Measurements from ENCODE around the gene PTRHD1. TPM values are rescaled to one million over a fixed set of nuclear protein-coding genes. Genes with fewer than 3 reads are reported as not detected.

Gene PTRHD1
- total RNA-seq, 4 donors from 2014 or later: 17.4 to 30.3 (median 21.6) TPM

- no peak for TF ChIP-seq CTCF (IDR thresholded peaks at IDR 0.05)
- DNase-seq (ENCODE audit: low spot score): no peak
These were observed 53.0 kb downstream of the PTRHD1 start for GRCh38 chr2:24740142-24740541.

More at GRCh38 chr2:24740142-24740541, 53.0 kb downstream of the PTRHD1 start:
- ATAC-seq (ENCODE audit: low FRiP score): no peak

Other genes with a start within 250 kb of the PTRHD1 start
- 10 to 100 TPM in 1 of 4 donors, 1 to 10 TPM in 3; 1.9 to 14.2 (median 6.1) TPM for gene CENPO, start within 50 bp of the PTRHD1 start, total RNA-seq
- 100 to 1,000 TPM in 1 of 4 donors, 10 to 100 TPM in 3; 74.5 to 116 (median 95.1) TPM for gene ADCY3, start 126.8 kb upstream of the PTRHD1 start, total RNA-seq
- gene DNAJC27, start 178.6 kb upstream of the PTRHD1 start, total RNA-seq: 10 to 100 TPM in 2 of 4 donors, 1 to 10 TPM in 2; 7.2 to 21.8 (median 10.8) TPM
- 1 to 10 TPM in 2 of 4 donors, under 1 TPM in 2; 0.63 to 2.2 (median 0.97) TPM for gene EFR3B, start 248.7 kb upstream of the PTRHD1 start, total RNA-seq

Measured in omental fat pad (tissue), 4 donors.